COR-L47 (cell line): ENCODE measurements around the gene BLM.
A peak's percentile ranks its signal among the peaks of the same experiment; 100 is the strongest.
"Not testable (repeated sequence)": the region's sequence is repeated elsewhere in the genome, so short reads cannot be mapped to it uniquely, and the experiment has no call there.

Experiments used
- DNase-seq: peaks from one replicate; lab custom pipeline; 2025; lab: John Stamatoyannopoulos, UW

The BLM gene

GRCh38 chr15:90740545-90740944, 23.4 kb downstream of the BLM start:
- not testable (repeated sequence) for DNase-seq

GRCh38 chr15:90742087-90742486, 24.9 kb downstream of the BLM start:
- DNase-seq = no peak

- no peak for DNase-seq
These were observed 26.3 kb downstream of the BLM start for GRCh38 chr15:90743407-90743806.

GRCh38 chr15:90744759-90745402, 27.7 kb downstream of the BLM start:
- DNase-seq = no peak

GRCh38 chr15:90749754-90750153, 32.6 kb downstream of the BLM start:
- DNase-seq = no peak

- DNase-seq = no peak
These were observed 33.0 kb downstream of the BLM start for GRCh38 chr15:90750186-90750585.

DNA sequence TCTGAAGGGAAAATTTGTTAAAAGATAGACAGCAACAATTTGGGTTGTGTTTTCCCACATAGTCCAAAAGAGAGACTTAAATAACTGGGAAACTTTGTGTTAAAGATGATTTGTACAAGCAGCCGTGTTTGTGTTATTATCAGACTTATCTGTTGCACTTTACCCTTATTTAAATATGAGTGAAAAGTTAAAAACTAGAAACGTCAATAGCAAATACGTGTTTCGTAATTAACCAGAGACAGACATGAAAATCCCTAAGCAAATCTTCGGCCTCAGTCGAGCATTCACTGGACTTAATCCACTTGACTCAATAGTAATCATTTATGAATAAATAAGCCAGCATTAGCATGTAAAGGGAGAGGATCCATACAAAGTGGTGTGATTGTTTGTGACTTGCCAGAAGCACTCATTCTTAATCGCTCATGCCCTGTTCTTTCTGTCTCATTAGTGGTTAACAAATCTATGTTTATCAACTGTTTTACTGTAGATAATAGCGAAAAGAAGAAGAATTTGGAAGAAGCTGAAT, 34.2 kb downstream of the BLM start:
- DNase-seq = no peak

GRCh38 chr15:90756916-90757315, 39.8 kb downstream of the BLM start:
- no peak for DNase-seq

DNA sequence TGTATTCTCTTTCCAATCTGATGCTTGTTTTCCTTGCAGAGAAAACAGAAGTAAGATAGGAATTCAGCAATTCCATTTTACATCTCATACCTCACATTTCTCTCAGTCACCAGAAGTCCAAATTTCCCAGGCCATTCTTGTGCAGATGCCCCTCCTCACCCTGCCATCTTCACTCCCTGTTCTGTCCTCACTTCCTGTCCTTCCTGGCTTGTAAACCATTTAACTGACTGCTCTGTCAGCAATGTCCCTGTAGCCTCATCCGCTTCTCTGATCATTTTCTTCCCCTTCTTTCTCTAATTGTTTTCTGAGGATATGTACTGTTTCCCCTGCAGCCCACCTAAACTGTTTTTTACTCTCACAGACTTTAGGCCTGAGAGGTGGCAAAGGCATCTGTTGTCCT, 40.3 kb downstream of the BLM start:
- DNase-seq = no peak

GRCh38 chr15:90760661-90761232, 43.6 kb downstream of the BLM start:
- DNase-seq = no peak

- no peak for DNase-seq
These were observed 44.5 kb downstream of the BLM start for GRCh38 chr15:90761629-90762028.

GRCh38 chr15:90762109-90762508, 45.0 kb downstream of the BLM start:
- no peak for DNase-seq

GRCh38 chr15:90763366-90764099, 46.4 kb downstream of the BLM start:
- DNase-seq = no peak

GRCh38 chr15:90765531-90765930, 48.4 kb downstream of the BLM start:
- no peak for DNase-seq

- no peak for DNase-seq
These were observed 48.8 kb downstream of the BLM start for GRCh38 chr15:90765966-90766365.

GRCh38 chr15:90769375-90769774, 52.2 kb downstream of the BLM start:
- no peak for DNase-seq

GRCh38 chr15:90773485-90773884, 56.3 kb downstream of the BLM start:
- DNase-seq = no peak

GRCh38 chr15:90774731-90775514, 57.8 kb downstream of the BLM start:
- no peak for DNase-seq

DNA sequence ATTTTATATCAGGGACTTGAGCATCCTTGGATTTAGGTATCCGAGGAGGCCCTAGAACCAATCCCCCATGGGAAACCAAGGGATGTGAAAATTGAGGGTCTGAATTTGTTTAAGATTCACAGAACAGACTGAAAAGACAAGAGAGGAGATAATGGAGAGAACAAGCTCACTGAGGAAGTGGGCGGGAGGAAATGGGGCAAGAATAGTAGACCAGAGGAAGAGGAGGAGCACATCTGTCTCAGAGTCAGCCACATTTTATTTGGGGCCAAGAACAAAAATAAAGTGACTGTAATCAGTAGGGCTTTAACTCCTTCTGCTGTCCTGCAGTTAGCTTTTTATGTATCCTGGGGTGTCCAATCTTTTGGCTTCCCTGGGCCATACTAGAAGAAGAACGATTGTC, 63.8 kb downstream of the BLM start:
- no peak for DNase-seq

DNA sequence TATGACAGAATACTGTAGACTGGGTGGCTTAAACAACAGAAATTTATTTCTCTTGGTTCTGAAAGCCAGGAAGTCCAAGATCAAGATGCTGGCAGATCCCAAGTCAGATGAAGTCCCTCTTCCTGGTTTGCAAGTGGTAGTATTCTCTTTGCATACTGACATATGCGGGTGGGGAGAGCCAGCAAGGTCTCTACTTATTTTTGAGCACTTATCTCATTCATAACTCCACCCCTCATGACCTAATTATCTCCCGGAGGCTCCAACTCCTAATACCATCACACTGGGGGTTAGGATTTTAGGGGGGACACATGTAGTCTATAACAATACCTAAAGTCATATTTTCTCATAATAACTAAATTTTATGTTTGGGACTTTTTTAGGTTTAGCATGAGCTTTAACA, 65.3 kb downstream of the BLM start:
- no peak for DNase-seq

- no peak for DNase-seq
These were observed 70.7 kb downstream of the BLM start for GRCh38 chr15:90787881-90788280.

- DNase-seq = peak; percentile 52
These were observed 72.3 kb downstream of the BLM start for GRCh38 chr15:90789462-90789861.
